Heart right ventricle (tissue), 16 donors: ENCODE measurements around the gene PNPLA2. TPM values are rescaled to one million over a fixed set of nuclear protein-coding genes. Genes with fewer than 3 reads are reported as not detected.

Source experiments
- ATAC-seq, 8 donors: fragments of 200-7000 bp; cut with Tn5 transposase; one replicate each; pipeline ENCODE4 v1.9.1; 2020; ENCODE audit warnings: mild to moderate bottlenecking in 8 of 8, moderate library complexity in 8 of 8, moderate number of reproducible peaks in 1 of 8
- DNase-seq, 2 donors: peaks; one replicate each; pipeline ENCODE4 v3.0.0-alpha.2; 2020
- H3K27ac ChIP-seq, 10 donors: fragments of 200-600 bp; sonication (generic) in 2 of 10; one replicate each; pipeline versions ENCODE4 v1.5.0 to v1.8.0; 2020 to 2022; ENCODE audit warnings: mild to moderate bottlenecking in 3 of 10
- H3K27me3 ChIP-seq, 7 donors: fragments of 200-600 bp; one replicate each; pipeline ENCODE4 v1.8.0; 2021 to 2022; ENCODE audit warnings: mild to moderate bottlenecking in 2 of 7
- H3K36me3 ChIP-seq, 9 donors: fragments of 200-600 bp; sonication (generic) in 1 of 9; one replicate each; pipeline versions ENCODE4 v1.5.0 to v1.8.0; 2020 to 2022; ENCODE audit warnings: mild to moderate bottlenecking in 2 of 9
- H3K4me1 ChIP-seq, 9 donors: fragments of 200-600 bp; sonication (generic) in 1 of 9; one replicate each; pipeline versions ENCODE4 v1.5.0 to v1.8.0; 2020 to 2022; ENCODE audit warnings: mild to moderate bottlenecking in 4 of 9
- H3K4me3 ChIP-seq, 10 donors: fragments of 200-600 bp; sonication (generic) in 2 of 10; one replicate each; pipeline versions ENCODE4 v1.5.0 to v1.8.0; 2020 to 2022; ENCODE audit warnings: mild to moderate bottlenecking in 7 of 10, moderate library complexity in 2 of 10
- H3K9me3 ChIP-seq, 11 donors: fragments of 200-600 bp in 10 of 11; sonication (generic) in 2 of 11; one replicate each; pipeline versions ENCODE4 v1.5.0 to v1.8.0; 2013 to 2022; ENCODE audit warnings: mild to moderate bottlenecking in 2 of 11, control low read depth in 1 of 11, moderate library complexity in 1 of 11
- CTCF ChIP-seq, 9 donors: fragments of 200-600 bp; sonication (generic) in 2 of 9; IDR thresholded peaks; one replicate each; pipeline versions ENCODE4 v1.5.0 to v1.8.0; 2021 to 2022; ENCODE audit warnings: antibody characterized with exemption in 9 of 9, mild to moderate bottlenecking in 5 of 9, moderate library complexity in 1 of 9
- WGBS, 2 donors: extraction: QIAGEN DNeasy Blood & Tissue Kit; methylation state at CpG; one replicate each; pipeline ENCODE4 v1.1.7; 2013; ENCODE audit warnings: inconsistent platforms in 1 of 2; 5-methylcytosine and 5-hydroxymethylcytosine counted together
- intact Hi-C, 10 donors: fragments of 100-400 bp; cut with DNase I; formaldehyde crosslinking; loops; one replicate each; pipeline versions ENCODE4 v1.11.1 to v1.14.2; 2022
- polyA plus RNA-seq, 2 donors: library from polyadenylated mRNA; stranded (reverse); fragments of 200-250 nt; gene quantifications; one replicate each; pipeline ENCODE4 v1.2.3, GENCODE V29; 2013
- total RNA-seq, 10 donors: library from RNA; stranded (reverse); fragmentation: NEBNext Ultra II Directional in 3 of 10; extraction: Animal tissue kit (Norgen Biotek cat#: 25700) in 3 of 10; gene quantifications; one replicate each; pipeline versions ENCODE4 v1.2.1 to v1.2.4, GENCODE V29; 2021 to 2023
- donor health status: Arrhythmogenic right ventricular cardiomyopathy.
- donor health status: ischemic (EF 13 %, LVEDD 7.1; RV severe dilation, severe dysfunction).
- donor health status: healthy with polysubstance abuse.
- donor health status: DM: no; HTN: yes; CAD: no.
- donor health status: DM: no; HTN: no; CAD: no.
- donor health status: ischemic (EF 25% LVEDD 6.9; RV normal size, moderate dysfunction).
- donor health status: ischemic (EF 25% LVEDD 5.7; RV mildly dilated, moderate dysfunction).
- donor health status: healthy.
- donor health status: DM: yes; HTN: yes; CAD: no.
- donor health status: Ischemic cardiomyopathy.
- donor health status: ischemic (EF 35%, LVEDD 5.7; RV mildly dilated, moderate dysfunction).
- donor health status: nonischemic (EF 11% LVEDD 7.7; RV severe dilation, severe dysfunction).
- donor health status: DM: yes; HTN: yes; CAD: no.
- donor health status: PGD.
- donor health status: ischemic (EF 29% LVEDD 5.4; RV normal size, mild dysfunction).
- donor health status: nonischemic (EF 23%, LVEDD 6.1; RV moderate dilation, normal function).

Gene PNPLA2
- total and polyA plus RNA-seq, 12 donors = 114 to 359 (median 247) TPM

- Histone ChIP-seq H3K36me3 (peaks cover 0 to 17% (median 0%) of the 10 kb centered on the region in 9 donors), H3K9me3 (no peaks in the 10 kb centered on the region), H3K27ac (no peak overlapping the region), H3K27me3 (peaks cover 0 to 26% (median 0%) of the 10 kb centered on the region in 7 donors), H3K4me3 (no peak overlapping the region), H3K4me1 (peaks cover 22 to 79% (median 39%) of the 10 kb centered on the region in 9 donors)
- intact Hi-C loops = loop anchor here in 2 of 10 donors (10.0 kb wide), 1 partner anchor 192 kb away; no protein-coding TSS in a partner anchor
- 85 to 87% methylated on average over 14 to 15 of the region's 15 CpGs for WGBS, 2 donors
- DNase-seq (no peak), ATAC-seq (no peak)
- no peak for TF ChIP-seq CTCF (IDR thresholded peaks at IDR 0.05)
Observed at GRCh38 chr11:852762-853161, 34.0 kb downstream of the PNPLA2 start.

- Histone ChIP-seq H3K9me3 (no peaks in the 10 kb centered on the region), H3K4me3 (no peak overlapping the region), H3K36me3 (peaks cover 0 to 17% (median 0%) of the 10 kb centered on the region in 9 donors), H3K27ac (peak overlapping the region in 1 of 10 donors; percentile 21), H3K27me3 (peaks cover 0 to 15% (median 0%) of the 10 kb centered on the region in 7 donors), H3K4me1 (peaks cover 13 to 68% (median 29%) of the 10 kb centered on the region in 9 donors)
- ATAC-seq (no peak), DNase-seq (no peak)
- TF ChIP-seq CTCF (IDR thresholded peaks at IDR 0.05) = no peak
- intact Hi-C loops = loop anchor here in 2 of 10 donors (10.0 kb wide), 1 partner anchor 191 kb away; no protein-coding TSS in a partner anchor
- 92 to 95% methylated on average over 27 of the region's 27 CpGs for WGBS, 2 donors
Observed at GRCh38 chr11:853682-854448, 35.2 kb downstream of the PNPLA2 start.

- Histone ChIP-seq H3K27me3 (peaks cover 0 to 9% (median 0%) of the 10 kb centered on the region in 7 donors), H3K27ac (peak overlapping the region in 2 of 10 donors; percentile 10 to 21), H3K36me3 (peaks cover 0 to 17% (median 0%) of the 10 kb centered on the region in 9 donors), H3K4me3 (no peak overlapping the region), H3K9me3 (no peaks in the 10 kb centered on the region), H3K4me1 (peaks cover 12 to 67% (median 28%) of the 10 kb centered on the region in 9 donors)
- intact Hi-C loops = loop anchor here in 2 of 10 donors (10.0 kb wide), 1 partner anchor 190 kb away; no protein-coding TSS in a partner anchor
- no peak for ATAC-seq
- no peak for TF ChIP-seq CTCF (IDR thresholded peaks at IDR 0.05)
- 82 to 88% methylated on average over 20 of the region's 20 CpGs for WGBS, 2 donors
- DNase-seq = no peak
Observed at GRCh38 chr11:854601-855329, 36.1 kb downstream of the PNPLA2 start.

GRCh38 chr11:855330-855674, 36.6 kb downstream of the PNPLA2 start:
- 92 to 93% methylated on average over 7 of the region's 7 CpGs for WGBS, 2 donors
- H3K4me1 ChIP-seq = peaks cover 13 to 68% (median 31%) of the 10 kb centered on the region in 9 donors
- peaks cover 0 to 4% (median 0%) of the 10 kb centered on the region in 7 donors for H3K27me3 ChIP-seq
- H3K27ac ChIP-seq = no peak overlapping the region
- intact Hi-C loops = loop anchor here in 2 of 10 donors (10.0 kb wide), 1 partner anchor 189 kb away; no protein-coding TSS in a partner anchor
- H3K36me3 ChIP-seq = peaks cover 0 to 14% (median 0%) of the 10 kb centered on the region in 9 donors
- TF ChIP-seq CTCF (IDR thresholded peaks at IDR 0.05) = no peak
- DNase-seq = no peak
- H3K4me3 ChIP-seq = no peak overlapping the region
- ATAC-seq = no peak
- no peaks in the 10 kb centered on the region for H3K9me3 ChIP-seq
